Liver (tissue), 9 donors: Measurements from ENCODE around the gene CDH4. TPM values are rescaled to one million over a fixed set of nuclear protein-coding genes. Genes with fewer than 3 reads are reported as not detected.

ENCODE experiments used
- DNase-seq: peaks from one replicate; pipeline ENCODE4 v3.0.0-alpha.2; 2017; ENCODE audit warnings: low spot score
- H3K27ac ChIP-seq, 2 donors: one replicate each; pipeline ENCODE4 v1.7.0; 2013; ENCODE audit warnings: inconsistent platforms in 2 of 2, low read length in 2 of 2, control low read depth in 1 of 2, low read depth in 1 of 2, mild to moderate bottlenecking in 1 of 2
- H3K27me3 ChIP-seq, 4 donors: one replicate each; pipeline versions ENCODE4 v1.6.1 to v1.7.0; 2013; ENCODE audit warnings: low read length in 3 of 4, inconsistent platforms in 1 of 4, mild to moderate bottlenecking in 1 of 4, moderate library complexity in 1 of 4; ENCODE audit not compliant: control insufficient read depth in 4 of 4, insufficient read depth in 4 of 4
- H3K36me3 ChIP-seq, 4 donors: one replicate each; pipeline versions ENCODE4 v1.6.1 to v1.7.0; 2013; ENCODE audit warnings: low read length in 3 of 4, mild to moderate bottlenecking in 3 of 4, low read depth in 1 of 4, moderate library complexity in 1 of 4; ENCODE audit not compliant: control insufficient read depth in 4 of 4, insufficient read depth in 3 of 4
- H3K4me1 ChIP-seq, 4 donors: one replicate each; pipeline versions ENCODE4 v1.6.1 to v1.7.0; 2013; ENCODE audit warnings: low read length in 3 of 4, mild to moderate bottlenecking in 3 of 4, moderate library complexity in 1 of 4; ENCODE audit not compliant: control insufficient read depth in 4 of 4, insufficient read depth in 4 of 4
- H3K4me3 ChIP-seq, 3 donors: one replicate each; pipeline versions ENCODE4 v1.6.1 to v1.7.0; 2013; ENCODE audit warnings: low read length in 3 of 3, control low read depth in 1 of 3, low read depth in 1 of 3, mild to moderate bottlenecking in 1 of 3
- H3K9ac ChIP-seq, 2 donors: one replicate each; pipeline ENCODE4 v1.7.0; 2013; ENCODE audit warnings: low read length in 2 of 2, mild to moderate bottlenecking in 2 of 2, moderate library complexity in 2 of 2, control low read depth in 1 of 2, low read depth in 1 of 2
- H3K9me3 ChIP-seq, 4 donors: one replicate each; pipeline versions ENCODE4 v1.6.1 to v1.7.0; 2013; ENCODE audit warnings: low read length in 3 of 4; ENCODE audit not compliant: control insufficient read depth in 4 of 4
- CTCF ChIP-seq: fragments of 150-350 bp; IDR thresholded peaks from 2 replicates; pipeline ENCODE4 v1.5.1; 2017; ENCODE audit warnings: improper control_type of control experiment, low read depth, low read length; ENCODE audit not compliant: missing input control
- FOXA1 ChIP-seq: IDR thresholded peaks from 2 replicates; pipeline ENCODE4 v1.6.1; 2016; ENCODE audit warnings: antibody characterized with exemption
- FOXA2 ChIP-seq: IDR thresholded peaks from 2 replicates; pipeline ENCODE4 v1.6.1; 2016; ENCODE audit warnings: antibody characterized with exemption
- GABPA ChIP-seq, 2 donors: IDR thresholded peaks in 1 of 2; conservative IDR thresholded peaks in 1 of 2; 2 replicates each; pipeline ENCODE4 v1.6.1; 2016; ENCODE audit warnings: antibody characterized with exemption in 2 of 2, mild to moderate bottlenecking in 1 of 2, moderate library complexity in 1 of 2
- HNF4A ChIP-seq, 2 donors: conservative IDR thresholded peaks; 2 replicates each; pipeline ENCODE4 v1.6.1; 2016; ENCODE audit warnings: antibody characterized with exemption in 2 of 2, mild to moderate bottlenecking in 2 of 2
- HNF4G ChIP-seq: IDR thresholded peaks from 2 replicates; pipeline ENCODE4 v1.6.1; 2016; ENCODE audit warnings: antibody characterized with exemption
- JUND ChIP-seq, 2 donors: IDR thresholded peaks; 2 replicates each; pipeline ENCODE4 v1.6.1; 2016; ENCODE audit warnings: antibody characterized with exemption in 2 of 2
- REST ChIP-seq: IDR thresholded peaks from 2 replicates; pipeline ENCODE4 v1.6.1; 2016; ENCODE audit warnings: antibody characterized with exemption, mild to moderate bottlenecking
- YY1 ChIP-seq: IDR thresholded peaks from 2 replicates; pipeline ENCODE4 v1.6.1; 2016; ENCODE audit warnings: antibody characterized with exemption, mild to moderate bottlenecking
- WGBS: extraction: QIAGEN DNeasy Blood & Tissue Kit; methylation state at CpG from one replicate; pipeline ENCODE4 v1.1.7; 2013; 5-methylcytosine and 5-hydroxymethylcytosine counted together
- polyA plus RNA-seq, 2 donors: library from polyadenylated mRNA; stranded (reverse) in 1 of 2; unstranded in 1 of 2; fragments of 200-250 nt in 1 of 2; fragments of >200 nt in 1 of 2; fragmentation: Nextera tagmentation in 1 of 2; extraction: Ambion mirVana in 1 of 2; gene quantifications; one replicate each; pipeline versions ENCODE4 v1.2.1 to v1.2.3, GENCODE V29; 2013 to 2015
- total RNA-seq, 2 donors: library from RNA; depleted of rRNA; stranded (reverse); fragments of >200 nt; gene quantifications; one replicate each; pipeline ENCODE4 v1.2.3, GENCODE V29; 2014
- TF ChIP-seq, protein P1 (sequence below): IDR thresholded peaks from 2 replicates; pipeline ENCODE4 v1.6.1; 2016; ENCODE audit warnings: antibody characterized with exemption
- TF ChIP-seq, protein P2 (sequence below): IDR thresholded peaks from 2 replicates; pipeline ENCODE4 v1.6.1; 2016; ENCODE audit warnings: antibody characterized with exemption
- donor health status: healthy.
- donor health status: healthy.
- donor health status: healthy.
- donor health status: healthy.
- donor health status: healthy.

Gene CDH4
- total and polyA plus RNA-seq, 4 donors = 0.03 to 0.25 (median 0.19) TPM; not detected in 1

- TF ChIP-seq, protein P1, sequence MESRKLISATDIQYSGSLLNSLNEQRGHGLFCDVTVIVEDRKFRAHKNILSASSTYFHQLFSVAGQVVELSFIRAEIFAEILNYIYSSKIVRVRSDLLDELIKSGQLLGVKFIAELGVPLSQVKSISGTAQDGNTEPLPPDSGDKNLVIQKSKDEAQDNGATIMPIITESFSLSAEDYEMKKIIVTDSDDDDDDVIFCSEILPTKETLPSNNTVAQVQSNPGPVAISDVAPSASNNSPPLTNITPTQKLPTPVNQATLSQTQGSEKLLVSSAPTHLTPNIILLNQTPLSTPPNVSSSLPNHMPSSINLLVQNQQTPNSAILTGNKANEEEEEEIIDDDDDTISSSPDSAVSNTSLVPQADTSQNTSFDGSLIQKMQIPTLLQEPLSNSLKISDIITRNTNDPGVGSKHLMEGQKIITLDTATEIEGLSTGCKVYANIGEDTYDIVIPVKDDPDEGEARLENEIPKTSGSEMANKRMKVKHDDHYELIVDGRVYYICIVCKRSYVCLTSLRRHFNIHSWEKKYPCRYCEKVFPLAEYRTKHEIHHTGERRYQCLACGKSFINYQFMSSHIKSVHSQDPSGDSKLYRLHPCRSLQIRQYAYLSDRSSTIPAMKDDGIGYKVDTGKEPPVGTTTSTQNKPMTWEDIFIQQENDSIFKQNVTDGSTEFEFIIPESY = no peak
- TF ChIP-seq CTCF (no peak), HNF4A (conservative IDR thresholded peaks at IDR 0.05) (no peak)
Measured at GRCh38 chr20:61655591-61655990, 403.5 kb downstream of the CDH4 start (continued).

GRCh38 chr20:61656198-61656597 is 404.1 kb downstream of the CDH4 start:
- no peak for DNase-seq
- TF ChIP-seq FOXA2 (no peak), YY1 (no peak), REST (no peak), HNF4G (no peak), FOXA1 (no peak), JUND (IDR thresholded peaks at IDR 0.05) (no peak)
- TF ChIP-seq, protein P2, sequence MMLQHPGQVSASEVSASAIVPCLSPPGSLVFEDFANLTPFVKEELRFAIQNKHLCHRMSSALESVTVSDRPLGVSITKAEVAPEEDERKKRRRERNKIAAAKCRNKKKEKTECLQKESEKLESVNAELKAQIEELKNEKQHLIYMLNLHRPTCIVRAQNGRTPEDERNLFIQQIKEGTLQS = no peak
- no peak overlapping the region for H3K9ac ChIP-seq
- WGBS = 81% methylated on average over 21 of the region's 21 CpGs
- no peak overlapping the region for H3K27ac ChIP-seq
- no peak overlapping the region for H3K4me3 ChIP-seq
- H3K27me3 ChIP-seq = peaks cover 0 to 5% (median 0%) of the 10 kb centered on the region in 4 donors
- H3K4me1 ChIP-seq = no peaks in the 10 kb centered on the region
- no peaks in the 10 kb centered on the region for H3K9me3 ChIP-seq
- no peaks in the 10 kb centered on the region for H3K36me3 ChIP-seq

DNA sequence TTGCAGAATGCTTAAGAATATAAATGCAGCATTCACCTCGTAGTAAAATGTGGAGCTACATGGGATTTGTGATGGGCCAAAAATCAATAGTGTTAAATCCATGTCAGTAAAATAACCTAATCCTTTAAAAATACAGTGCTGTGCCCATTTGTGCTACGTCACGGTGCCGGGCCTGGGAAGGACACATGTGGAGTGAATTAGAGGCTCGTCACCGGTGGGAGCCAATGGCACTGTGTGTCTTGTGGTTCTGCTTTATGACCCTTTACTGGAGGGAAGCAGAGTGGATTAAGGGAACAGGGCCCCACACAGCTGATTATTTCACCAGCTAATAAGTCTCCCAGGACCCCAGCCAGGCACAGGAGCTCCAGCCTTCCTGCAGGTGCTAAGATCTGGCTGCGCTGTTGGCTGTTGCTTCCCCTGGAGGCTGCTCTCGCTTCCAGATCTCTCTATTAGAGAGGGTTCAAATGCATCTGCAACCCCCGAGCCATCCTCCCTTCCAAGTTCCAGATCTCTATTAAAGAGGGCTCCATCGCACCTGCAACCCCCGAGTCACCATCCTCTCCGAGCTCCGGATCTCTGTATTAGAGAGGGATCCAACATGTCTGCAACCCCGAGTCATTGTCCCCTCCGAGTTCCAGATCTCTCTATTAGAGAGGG is 405.8 kb downstream of the CDH4 start:
- DNase-seq = no peak
- TF ChIP-seq GABPA (IDR thresholded peaks at IDR 0.05 in 1 of 2, conservative IDR thresholded peaks at IDR 0.05 in 1 of 2) (no peak), CTCF (no peak), HNF4G (no peak)
- TF ChIP-seq, protein P1 = no peak
- Histone ChIP-seq H3K4me1 (no peaks in the 10 kb centered on the region), H3K9ac (no peak overlapping the region), H3K36me3 (no peaks in the 10 kb centered on the region), H3K9me3 (no peaks in the 10 kb centered on the region), H3K27ac (no peak overlapping the region), H3K27me3 (peaks cover 0 to 4% (median 0%) of the 10 kb centered on the region in 4 donors), H3K4me3 (no peak overlapping the region)
- 87% methylated on average over 15 of the region's 15 CpGs for WGBS
